Measurements from ENCODE around the gene PDPR. TPM values are rescaled to one million over a fixed set of nuclear protein-coding genes. Genes with fewer than 3 reads are reported as not detected.
"Not testable (repeated sequence)": the region's sequence is repeated elsewhere in the genome, so short reads cannot be mapped to it uniquely, and the experiment has no call there.

PDPR gene
- total RNA-seq, 2 experiments from 2014 or later, result 20.4 to 34.0 TPM

GRCh38 chr16:70109583-70110279 lies 4.4 kb upstream of the PDPR start:
- H2AFZ ChIP-seq (ENCODE audit: low read length); H3K36me3 ChIP-seq (ENCODE audit: insufficient read depth, low read length); CTCF ChIA-PET (ENCODE audit: unreplicated experiment); H3K4me3 ChIP-seq (ENCODE audit: low read depth, low read length, poor library complexity, severe bottlenecking); intact Hi-C loops (cut with micrococcal nuclease; ENCODE audit: unreplicated experiment); H4K20me1 ChIP-seq (ENCODE audit: insufficient read depth, low read length); H3K4me2 ChIP-seq (ENCODE audit: low read length); H3K27ac ChIP-seq (ENCODE audit: low read depth, low read length, poor library complexity, severe bottlenecking); H3K79me2 ChIP-seq (ENCODE audit: insufficient read depth, low read depth, low read length); DNase-seq (ENCODE audit: low spot score); H3K9me3 ChIP-seq (ENCODE audit: low read length); H3K9me2 ChIP-seq (ENCODE audit: insufficient read depth, low read length); BruUV-seq (replicated peaks); H3K4me1 ChIP-seq (ENCODE audit: insufficient read depth, low read length, poor library complexity, severe bottlenecking): not testable (repeated sequence)
- POLR2A ChIA-PET, result interaction anchor here (0.6 kb wide), 1 partner anchor 139 kb away, joined by 4 read pairs; no protein-coding TSS in a partner anchor

- POLR2A ChIA-PET, result interaction anchor here (0.6 kb wide), 1 partner anchor 737 kb away, joined by 3 read pairs; no protein-coding TSS in a partner anchor
- H3K4me3 ChIP-seq (ENCODE audit: low read depth, low read length, poor library complexity, severe bottlenecking); intact Hi-C loops (cut with micrococcal nuclease; ENCODE audit: unreplicated experiment); CTCF ChIA-PET (ENCODE audit: unreplicated experiment); H3K9me2 ChIP-seq (ENCODE audit: insufficient read depth, low read length); H2AFZ ChIP-seq (ENCODE audit: low read length); BruUV-seq (replicated peaks); H3K9me3 ChIP-seq (ENCODE audit: low read length); H3K36me3 ChIP-seq (ENCODE audit: insufficient read depth, low read length); H4K20me1 ChIP-seq (ENCODE audit: insufficient read depth, low read length); H3K79me2 ChIP-seq (ENCODE audit: insufficient read depth, low read depth, low read length); H3K4me2 ChIP-seq (ENCODE audit: low read length); H3K27ac ChIP-seq (ENCODE audit: low read depth, low read length, poor library complexity, severe bottlenecking); H3K4me1 ChIP-seq (ENCODE audit: insufficient read depth, low read length, poor library complexity, severe bottlenecking): not testable (repeated sequence)
- DNase-seq (ENCODE audit: low spot score), result peak; percentile 37
Measured at GRCh38 chr16:70112162-70112561, 2.0 kb upstream of the PDPR start.

GRCh38 chr16:70113599-70113981 lies 542 bp upstream of the PDPR start:
- peak overlapping the region; percentile 41; the same call in 1 of the 2 replicates for H2AFZ ChIP-seq (ENCODE audit: low read length)

GRCh38 chr16:70118354-70118753 lies 4.2 kb downstream of the PDPR start:
- H3K9me2 ChIP-seq (ENCODE audit: insufficient read depth, low read length); H3K4me3 ChIP-seq (ENCODE audit: low read depth, low read length, poor library complexity, severe bottlenecking); BruUV-seq (replicated peaks); CTCF ChIA-PET (ENCODE audit: unreplicated experiment); DNase-seq (ENCODE audit: low spot score); H3K27ac ChIP-seq (ENCODE audit: low read depth, low read length, poor library complexity, severe bottlenecking); H3K4me1 ChIP-seq (ENCODE audit: insufficient read depth, low read length, poor library complexity, severe bottlenecking); H3K79me2 ChIP-seq (ENCODE audit: insufficient read depth, low read depth, low read length); intact Hi-C loops (cut with micrococcal nuclease; ENCODE audit: unreplicated experiment); H3K4me2 ChIP-seq (ENCODE audit: low read length); H3K9me3 ChIP-seq (ENCODE audit: low read length); H2AFZ ChIP-seq (ENCODE audit: low read length); H4K20me1 ChIP-seq (ENCODE audit: insufficient read depth, low read length): not testable (repeated sequence)
- H3K36me3 ChIP-seq (ENCODE audit: insufficient read depth, low read length), result peaks cover 19% of the 10 kb centered on the region
- POLR2A ChIA-PET, result interaction anchor here (0.7 kb wide), 1 partner anchor 550 kb away, joined by 3 read pairs; no protein-coding TSS in a partner anchor

More at GRCh38 chr16:70113599-70113981, 542 bp upstream of the PDPR start:
- H3K4me3 ChIP-seq (ENCODE audit: low read depth, low read length, poor library complexity, severe bottlenecking), result peak overlapping the region; percentile 98
- POLR2A ChIA-PET; H4K20me1 ChIP-seq (ENCODE audit: insufficient read depth, low read length); H3K79me2 ChIP-seq (ENCODE audit: insufficient read depth, low read depth, low read length); intact Hi-C loops (cut with micrococcal nuclease; ENCODE audit: unreplicated experiment); H3K9me3 ChIP-seq (ENCODE audit: low read length); BruUV-seq (replicated peaks); H3K27ac ChIP-seq (ENCODE audit: low read depth, low read length, poor library complexity, severe bottlenecking); H3K9me2 ChIP-seq (ENCODE audit: insufficient read depth, low read length); CTCF ChIA-PET (ENCODE audit: unreplicated experiment); H3K4me1 ChIP-seq (ENCODE audit: insufficient read depth, low read length, poor library complexity, severe bottlenecking); DNase-seq (ENCODE audit: low spot score); H3K36me3 ChIP-seq (ENCODE audit: insufficient read depth, low read length): not testable (repeated sequence)
- peak overlapping the region; percentile 55 for H3K4me2 ChIP-seq (ENCODE audit: low read length)

- intact Hi-C loops (cut with micrococcal nuclease; ENCODE audit: unreplicated experiment); BruUV-seq (replicated peaks); POLR2A ChIA-PET; H3K9me2 ChIP-seq (ENCODE audit: insufficient read depth, low read length); CTCF ChIA-PET (ENCODE audit: unreplicated experiment); H3K4me2 ChIP-seq (ENCODE audit: low read length); H3K79me2 ChIP-seq (ENCODE audit: insufficient read depth, low read depth, low read length); DNase-seq (ENCODE audit: low spot score); H2AFZ ChIP-seq (ENCODE audit: low read length); H3K9me3 ChIP-seq (ENCODE audit: low read length); H3K27ac ChIP-seq (ENCODE audit: low read depth, low read length, poor library complexity, severe bottlenecking); H3K4me1 ChIP-seq (ENCODE audit: insufficient read depth, low read length, poor library complexity, severe bottlenecking); H3K4me3 ChIP-seq (ENCODE audit: low read depth, low read length, poor library complexity, severe bottlenecking); H4K20me1 ChIP-seq (ENCODE audit: insufficient read depth, low read length): not testable (repeated sequence)
- H3K36me3 ChIP-seq (ENCODE audit: insufficient read depth, low read length), result peaks cover 23% of the 10 kb centered on the region
Measured at GRCh38 chr16:70118776-70119175, 4.6 kb downstream of the PDPR start.

GRCh38 chr16:70120398-70120797 lies 6.3 kb downstream of the PDPR start:
- H3K4me1 ChIP-seq (ENCODE audit: insufficient read depth, low read length, poor library complexity, severe bottlenecking); H3K4me3 ChIP-seq (ENCODE audit: low read depth, low read length, poor library complexity, severe bottlenecking); POLR2A ChIA-PET; DNase-seq (ENCODE audit: low spot score); BruUV-seq (replicated peaks); H3K4me2 ChIP-seq (ENCODE audit: low read length); intact Hi-C loops (cut with micrococcal nuclease; ENCODE audit: unreplicated experiment); H3K9me2 ChIP-seq (ENCODE audit: insufficient read depth, low read length); H3K79me2 ChIP-seq (ENCODE audit: insufficient read depth, low read depth, low read length); CTCF ChIA-PET (ENCODE audit: unreplicated experiment); H3K9me3 ChIP-seq (ENCODE audit: low read length); H2AFZ ChIP-seq (ENCODE audit: low read length); H4K20me1 ChIP-seq (ENCODE audit: insufficient read depth, low read length); H3K27ac ChIP-seq (ENCODE audit: low read depth, low read length, poor library complexity, severe bottlenecking): not testable (repeated sequence)
- H3K36me3 ChIP-seq (ENCODE audit: insufficient read depth, low read length), result peaks cover 31% of the 10 kb centered on the region
